Stimulated activated CD8-positive, alpha-beta memory T cell treated with anti-CD3 and anti-CD28 coated beads, Interleukin-7, amount 100 ng/mL, for 24 hours (primary cell): ENCODE measurements around the gene TMEM145.
"Not testable (repeated sequence)": the region's sequence is repeated elsewhere in the genome, so short reads cannot be mapped to it uniquely, and the experiment has no call there.

Source experiments
- DNase-seq: peaks from one replicate; pipeline ENCODE4 v3.0.0-alpha.2; 2020; ENCODE audit warnings: low read depth

TMEM145 gene

DNA sequence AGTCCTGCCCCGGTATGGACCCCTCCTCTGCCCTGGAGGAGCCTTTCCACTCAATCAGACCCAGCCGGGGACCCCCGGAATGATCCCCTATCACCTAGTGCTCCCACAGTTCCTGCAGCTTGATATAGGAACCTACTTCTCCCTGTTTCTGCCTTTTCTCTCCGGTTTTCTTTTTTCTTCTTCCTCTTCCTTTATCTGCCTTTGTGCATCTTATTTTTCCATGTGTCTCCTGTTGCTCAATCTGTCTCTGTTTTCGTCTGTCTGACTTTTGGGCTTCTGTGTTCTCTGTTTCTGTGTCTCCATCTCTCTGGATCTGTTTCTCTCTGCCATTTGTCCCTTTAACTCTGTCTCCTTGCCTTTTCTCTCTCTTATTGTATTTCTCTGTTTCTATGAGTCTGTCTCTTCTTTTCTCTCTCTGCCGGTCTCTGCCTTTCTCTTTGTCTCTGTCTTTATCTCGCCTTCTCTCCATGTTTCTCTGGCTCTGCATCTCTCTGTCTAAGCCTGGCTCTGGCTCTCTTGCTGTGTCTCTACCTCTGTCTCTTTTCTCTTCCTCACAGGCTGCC, 22.3 kb downstream of the TMEM145 start:
- DNase-seq: no peak

DNA sequence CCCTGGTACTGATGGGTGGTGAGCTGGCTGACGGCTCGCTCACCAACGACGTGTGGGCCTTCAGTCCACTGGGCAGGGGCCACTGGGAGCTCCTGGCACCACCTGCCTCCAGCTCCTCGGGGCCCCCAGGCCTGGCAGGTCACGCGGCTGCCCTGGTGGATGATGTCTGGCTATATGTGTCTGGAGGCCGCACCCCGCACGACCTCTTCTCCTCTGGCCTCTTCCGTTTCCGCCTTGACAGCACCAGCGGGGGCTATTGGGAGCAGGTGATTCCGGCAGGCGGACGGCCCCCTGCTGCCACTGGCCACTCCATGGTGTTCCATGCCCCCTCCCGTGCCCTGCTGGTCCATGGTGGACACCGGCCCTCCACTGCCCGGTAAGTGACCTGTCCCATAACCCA, 22.9 kb downstream of the TMEM145 start:
- no peak for DNase-seq

DNA sequence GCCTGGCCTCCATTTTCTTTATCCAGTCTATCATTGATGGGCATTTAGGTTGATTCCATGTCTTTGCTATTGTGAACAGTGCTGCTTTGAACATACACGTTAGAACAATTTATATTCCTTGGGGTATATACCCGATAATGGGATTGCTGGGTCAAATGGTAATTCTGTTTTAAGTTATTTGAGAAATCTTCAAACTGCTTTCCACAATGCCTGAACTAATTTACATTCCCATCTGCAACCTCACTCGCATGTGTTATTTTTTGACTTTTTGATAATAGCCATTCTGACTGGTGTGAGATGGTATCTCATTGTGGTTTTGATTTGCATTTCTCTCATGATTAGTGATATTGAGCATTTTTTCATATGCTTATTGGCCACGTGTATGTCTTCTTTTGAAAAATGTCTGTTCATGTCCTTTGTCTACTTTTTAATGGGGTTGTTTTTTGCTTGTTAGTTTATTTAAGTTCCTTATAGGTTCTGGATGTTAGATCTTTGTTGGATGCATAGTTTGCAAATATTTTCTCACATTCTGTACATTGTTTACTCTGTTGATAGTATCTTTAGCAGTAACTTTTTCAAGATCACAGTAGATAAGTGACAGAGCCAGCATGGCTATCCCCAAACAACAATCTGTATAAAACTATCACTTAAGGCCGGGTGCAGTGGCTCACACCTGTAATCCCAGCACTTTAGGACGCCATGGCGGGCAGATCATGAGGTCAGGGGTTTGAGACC, 26.2 kb downstream of the TMEM145 start:
- not testable (repeated sequence) for DNase-seq

DNA sequence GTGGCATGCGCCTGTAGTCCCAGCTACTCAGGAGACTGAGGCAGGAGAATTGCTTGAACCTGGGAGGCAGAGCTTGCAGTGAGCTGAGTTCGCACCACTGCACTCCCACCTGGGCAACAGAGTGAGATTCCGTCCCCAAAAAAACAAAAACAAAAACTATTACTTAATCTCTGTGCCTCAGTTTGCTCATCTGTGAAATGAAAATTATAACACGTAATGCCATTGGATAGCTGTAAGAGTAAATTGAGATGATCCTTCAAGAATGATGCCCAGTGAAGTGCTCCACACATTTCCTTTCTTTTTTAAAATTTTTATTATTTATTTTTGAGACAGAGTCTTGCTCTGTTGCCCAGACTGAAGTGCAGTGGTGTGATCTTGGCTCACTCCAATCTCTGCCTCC, 26.8 kb downstream of the TMEM145 start:
- DNase-seq: not testable (repeated sequence)

DNA sequence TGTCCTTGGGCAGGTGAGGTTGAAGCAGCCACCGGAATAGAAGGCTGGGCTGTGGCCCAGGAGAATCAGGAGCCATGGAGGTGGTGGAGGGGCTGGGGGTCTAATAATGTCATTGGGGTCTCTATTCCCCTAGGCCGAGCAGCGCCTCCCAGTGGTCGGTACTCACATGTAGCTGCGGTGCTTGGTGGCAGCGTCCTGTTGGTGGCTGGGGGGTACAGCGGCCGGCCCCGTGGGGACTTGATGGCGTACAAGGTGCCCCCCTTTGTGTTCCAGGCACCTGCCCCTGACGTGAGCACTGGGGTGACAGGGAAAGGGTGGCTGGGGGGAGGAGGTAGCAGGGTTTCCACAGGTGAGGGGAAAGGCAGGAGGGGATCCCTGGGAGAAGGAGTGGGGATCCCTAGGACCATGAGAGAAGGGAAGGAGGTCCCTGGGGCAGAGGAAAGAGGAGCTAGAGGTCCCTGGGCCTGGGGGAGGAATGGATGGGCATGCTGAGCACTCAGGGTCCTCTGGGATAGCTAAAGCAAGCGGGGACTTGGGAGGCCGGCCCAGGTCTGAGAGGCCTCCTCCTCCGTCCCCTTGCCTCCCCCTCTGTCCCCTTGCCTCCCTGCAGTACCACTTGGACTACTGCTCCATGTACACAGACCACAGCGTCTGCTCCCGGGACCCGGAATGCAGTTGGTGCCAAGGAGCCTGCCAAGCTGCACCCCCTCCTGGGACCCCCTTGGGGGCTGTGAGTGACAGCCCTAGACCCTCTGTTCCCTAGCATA, 30.4 kb downstream of the TMEM145 start:
- no peak for DNase-seq

DNA sequence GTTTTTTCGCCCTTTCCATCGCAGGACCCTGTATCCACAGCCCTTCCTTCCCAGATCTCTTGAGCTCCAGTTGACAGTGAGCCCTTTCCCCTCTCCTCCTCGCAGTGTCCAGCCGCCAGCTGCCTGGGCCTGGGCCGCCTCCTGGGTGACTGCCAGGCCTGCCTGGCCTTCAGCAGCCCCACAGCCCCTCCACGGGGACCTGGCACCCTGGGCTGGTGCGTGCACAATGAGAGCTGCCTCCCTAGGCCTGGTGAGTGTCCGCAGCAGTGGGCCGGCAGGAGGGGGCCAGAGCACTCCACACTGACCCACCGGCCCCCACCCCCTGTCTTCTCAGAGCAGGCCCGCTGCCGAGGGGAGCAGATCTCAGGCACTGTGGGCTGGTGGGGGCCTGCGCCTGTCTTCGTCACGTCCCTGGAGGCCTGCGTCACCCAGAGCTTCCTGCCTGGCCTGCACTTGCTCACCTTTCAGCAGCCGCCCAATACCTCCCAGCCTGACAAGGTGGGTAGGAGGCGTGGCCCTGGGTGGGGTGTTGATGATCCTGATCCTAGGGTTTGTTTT, 31.3 kb downstream of the TMEM145 start:
- no peak for DNase-seq

DNA sequence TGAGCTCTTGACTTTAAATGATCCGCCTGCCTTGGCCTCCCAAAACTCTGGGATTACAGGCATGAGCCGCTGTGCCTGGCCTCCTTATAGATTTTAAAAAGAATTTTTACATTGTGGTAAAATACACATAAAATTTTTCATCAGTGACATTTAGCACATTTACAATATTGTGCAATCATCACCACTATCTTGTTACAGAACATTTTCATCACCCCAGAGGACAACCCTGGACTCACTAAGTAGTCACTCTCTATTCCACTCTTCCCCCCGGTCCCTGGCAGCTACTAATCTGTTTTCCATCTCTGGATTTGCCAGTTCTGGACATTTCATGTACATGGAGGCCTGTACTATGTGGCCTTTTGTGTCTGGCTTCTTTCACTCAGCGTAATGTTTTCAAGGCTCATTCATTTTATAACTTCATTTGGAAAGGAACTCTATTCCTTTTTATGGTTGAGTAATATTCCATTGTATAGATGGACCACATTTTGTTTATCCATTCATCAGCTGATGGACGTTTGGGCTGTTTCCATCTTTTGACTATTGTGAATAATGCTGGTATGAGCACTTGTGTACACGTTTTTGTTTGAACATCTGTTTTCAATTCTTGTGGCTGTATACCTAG, 32.2 kb downstream of the TMEM145 start:
- no peak for DNase-seq

DNA sequence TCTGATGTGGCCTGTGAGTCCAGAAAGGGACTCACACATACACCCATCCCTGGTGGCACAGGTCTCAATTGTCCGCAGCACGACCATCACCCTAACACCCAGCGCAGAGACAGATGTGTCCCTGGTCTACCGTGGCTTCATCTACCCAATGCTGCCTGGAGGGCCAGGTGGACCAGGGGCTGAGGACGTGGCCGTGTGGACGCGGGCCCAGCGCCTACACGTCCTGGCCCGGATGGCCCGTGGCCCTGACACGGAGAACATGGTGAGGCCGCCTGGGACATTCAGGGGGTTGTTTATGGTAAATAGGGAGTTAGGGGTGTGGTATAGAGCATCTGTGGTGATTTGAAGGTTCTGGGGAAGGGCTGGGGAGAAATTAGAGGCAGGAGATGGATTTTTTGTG, 35.1 kb downstream of the TMEM145 start:
- DNase-seq: no peak

DNA sequence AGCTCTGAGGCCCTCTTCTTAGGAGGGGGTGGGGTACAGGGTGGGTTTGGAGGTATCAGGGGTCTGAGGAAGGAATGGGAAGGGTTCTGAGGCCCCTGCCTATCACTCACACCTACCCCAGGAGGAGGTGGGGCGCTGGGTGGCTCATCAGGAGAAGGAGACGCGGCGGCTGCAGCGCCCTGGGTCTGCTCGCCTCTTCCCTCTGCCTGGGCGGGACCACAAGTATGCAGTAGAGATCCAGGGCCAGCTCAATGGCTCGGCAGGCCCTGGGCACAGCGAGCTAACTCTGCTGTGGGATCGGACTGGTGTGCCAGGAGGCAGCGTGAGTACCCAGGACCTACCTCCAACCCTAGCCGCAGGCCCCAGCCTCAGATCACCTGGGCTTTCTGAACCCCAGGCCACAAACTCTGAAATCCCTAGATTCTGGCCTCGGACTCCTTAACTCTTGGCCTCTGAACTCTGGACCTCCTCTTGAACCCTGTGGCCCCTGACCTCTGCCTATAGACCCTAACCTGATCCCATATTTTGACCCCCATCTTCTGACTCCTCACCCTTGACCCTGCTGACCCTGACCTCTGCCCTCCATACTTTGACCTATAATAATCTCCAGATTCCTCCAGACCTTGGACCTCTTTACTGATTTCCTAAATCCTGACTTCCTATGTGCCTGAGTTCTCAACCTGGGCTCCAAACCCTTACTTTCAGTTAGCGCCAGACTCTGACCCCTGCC, 36.4 kb downstream of the TMEM145 start:
- no peak for DNase-seq

DNA sequence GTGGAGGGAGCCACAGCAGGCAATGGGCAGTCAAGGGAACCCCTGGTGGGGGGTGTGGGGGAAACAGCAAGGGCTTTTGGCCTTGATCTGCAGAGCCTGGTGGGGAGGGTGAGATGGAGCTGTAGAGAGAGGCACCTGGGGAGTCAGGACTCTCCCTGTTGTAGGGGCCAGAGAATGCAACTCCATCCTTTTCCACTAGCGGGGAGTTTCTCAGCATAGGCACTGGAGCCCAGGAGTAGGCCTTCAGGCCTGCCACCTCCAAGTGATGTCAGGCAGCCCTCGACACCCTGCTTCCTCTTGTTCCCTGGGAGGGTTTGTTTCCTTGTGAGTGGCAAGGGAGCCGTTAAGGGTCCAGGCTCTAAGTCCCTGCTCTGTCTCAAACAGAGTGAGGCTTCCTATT, 37.3 kb downstream of the TMEM145 start:
- no peak for DNase-seq

DNA sequence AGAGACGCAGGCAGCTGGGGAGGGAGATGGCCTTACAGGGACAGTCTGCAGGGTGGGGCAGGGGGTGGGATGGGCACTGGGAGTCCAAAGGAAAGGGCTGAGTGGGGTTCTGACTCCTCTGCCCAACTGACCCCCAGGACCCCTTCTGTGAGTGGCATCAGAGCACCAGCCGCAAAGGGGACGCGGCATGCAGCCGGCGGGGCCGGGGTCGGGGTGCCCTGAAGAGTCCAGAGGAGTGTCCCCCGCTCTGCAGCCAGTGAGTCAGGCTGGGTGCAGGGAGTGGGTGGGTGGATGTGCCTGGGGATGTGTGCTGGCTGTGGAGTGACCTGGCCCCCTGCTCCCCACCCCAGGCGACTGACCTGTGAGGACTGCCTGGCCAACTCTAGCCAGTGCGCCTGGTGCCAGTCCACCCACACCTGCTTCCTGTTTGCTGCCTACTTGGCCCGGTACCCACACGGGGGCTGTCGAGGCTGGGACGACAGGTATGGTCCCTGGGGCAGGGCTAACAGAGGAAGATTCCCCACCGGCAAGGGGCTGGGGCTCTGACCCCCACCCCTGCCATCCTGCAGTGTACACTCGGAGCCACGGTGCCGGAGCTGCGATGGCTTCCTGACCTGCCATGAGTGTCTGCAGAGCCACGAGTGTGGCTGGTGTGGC, 38.1 kb downstream of the TMEM145 start:
- DNase-seq: no peak

DNA sequence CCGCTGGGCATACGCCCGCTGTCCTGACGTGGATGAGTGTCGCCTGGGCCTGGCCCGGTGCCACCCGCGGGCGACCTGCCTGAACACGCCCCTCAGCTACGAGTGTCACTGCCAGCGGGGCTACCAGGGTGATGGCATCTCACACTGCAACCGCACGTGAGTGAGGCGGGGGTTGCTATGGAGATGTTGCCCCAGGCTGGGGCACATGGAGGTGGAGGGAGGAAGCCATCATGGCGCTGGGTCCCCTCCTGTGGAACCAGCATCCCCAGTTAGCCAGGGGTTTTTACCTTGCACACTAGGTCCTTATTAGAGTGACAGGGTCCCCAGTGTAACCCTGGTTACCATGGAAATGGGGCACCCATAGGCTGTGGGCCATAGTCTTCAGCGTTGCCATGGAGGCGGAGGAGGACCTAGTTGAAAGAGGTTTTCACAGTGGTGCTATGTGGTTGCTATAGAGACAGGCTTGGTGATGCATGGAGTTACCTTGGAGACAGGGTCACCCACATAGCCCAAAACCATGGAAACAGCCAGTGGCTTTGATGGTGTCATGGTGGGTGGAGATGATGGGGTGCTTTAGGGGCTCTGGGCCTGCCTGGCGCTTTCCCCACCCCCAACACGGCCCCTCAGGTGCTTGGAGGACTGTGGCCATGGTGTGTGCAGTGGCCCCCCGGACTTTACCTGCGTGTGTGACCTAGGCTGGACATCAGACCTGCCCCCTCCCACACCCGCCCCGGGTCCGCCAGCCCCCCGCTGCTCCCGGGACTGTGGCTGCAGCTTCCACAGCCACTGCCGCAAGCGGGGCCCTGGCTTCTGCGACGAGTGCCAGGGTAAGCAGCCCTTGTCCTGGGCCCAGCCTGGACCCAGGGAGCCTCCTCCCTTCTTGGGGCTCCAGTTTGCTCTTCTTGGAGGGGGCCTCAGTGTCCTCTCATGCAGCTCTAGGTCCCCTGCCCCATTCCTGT, 39.5 kb downstream of the TMEM145 start:
- DNase-seq: no peak

DNA sequence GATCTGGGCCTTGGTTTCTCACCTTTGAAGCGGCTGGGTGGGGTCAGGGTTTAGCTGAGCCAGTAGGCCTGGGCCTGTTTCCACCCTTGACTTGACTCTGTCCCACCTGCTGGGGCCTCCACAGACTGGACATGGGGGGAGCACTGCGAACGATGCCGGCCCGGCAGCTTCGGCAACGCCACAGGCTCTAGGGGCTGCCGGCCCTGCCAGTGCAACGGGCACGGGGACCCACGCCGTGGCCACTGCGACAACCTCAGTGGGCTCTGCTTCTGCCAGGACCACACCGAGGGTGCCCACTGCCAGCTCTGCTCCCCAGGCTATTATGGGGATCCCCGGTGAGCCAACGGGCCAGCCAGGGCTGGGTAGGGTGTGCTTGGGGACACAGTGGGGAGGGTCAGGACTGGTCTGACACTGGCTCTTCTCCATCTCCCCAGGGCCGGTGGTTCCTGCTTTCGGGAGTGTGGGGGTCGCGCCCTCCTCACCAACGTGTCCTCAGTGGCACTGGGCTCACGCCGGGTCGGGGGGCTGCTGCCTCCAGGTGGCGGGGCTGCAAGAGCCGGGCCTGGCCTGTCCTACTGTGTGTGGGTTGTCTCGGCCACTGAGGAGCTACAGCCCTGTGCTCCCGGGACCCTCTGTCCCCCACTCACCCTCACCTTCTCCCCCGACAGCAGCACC, 40.4 kb downstream of the TMEM145 start:
- no peak for DNase-seq

DNA sequence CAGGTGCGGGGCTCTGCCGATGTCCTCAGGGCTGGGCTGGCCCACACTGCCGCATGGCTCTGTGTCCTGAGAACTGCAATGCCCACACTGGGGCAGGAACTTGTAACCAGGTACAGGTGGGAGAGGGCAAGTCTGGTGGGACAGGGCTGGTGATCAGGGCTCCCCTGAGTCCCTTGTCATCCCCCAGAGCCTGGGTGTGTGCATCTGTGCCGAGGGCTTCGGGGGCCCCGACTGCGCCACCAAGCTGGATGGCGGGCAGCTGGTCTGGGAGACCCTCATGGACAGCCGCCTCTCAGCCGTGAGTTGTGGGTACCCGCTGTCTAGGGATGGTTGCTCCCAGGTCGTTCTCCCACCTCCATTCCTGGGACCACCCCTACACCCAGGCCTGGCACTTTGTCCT, 42.8 kb downstream of the TMEM145 start:
- DNase-seq: no peak

DNA sequence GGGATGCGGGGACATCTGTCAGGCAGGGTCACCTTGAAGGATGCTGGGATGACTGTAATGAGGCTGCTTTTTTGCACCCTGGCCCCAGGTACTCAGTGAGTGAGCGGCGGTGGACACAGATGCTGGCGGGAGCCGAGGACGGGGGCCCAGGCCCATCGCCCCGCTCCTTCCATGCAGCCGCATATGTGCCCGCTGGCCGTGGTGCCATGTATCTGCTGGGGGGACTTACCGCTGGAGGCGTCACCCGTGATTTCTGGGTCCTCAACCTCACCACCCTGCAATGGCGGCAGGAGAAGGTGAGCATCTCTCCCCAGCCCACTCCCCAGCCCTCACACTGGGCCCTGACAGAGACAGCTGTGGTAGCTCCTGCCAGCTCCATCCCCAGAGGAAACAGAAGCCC, 43.6 kb downstream of the TMEM145 start:
- no peak for DNase-seq

DNA sequence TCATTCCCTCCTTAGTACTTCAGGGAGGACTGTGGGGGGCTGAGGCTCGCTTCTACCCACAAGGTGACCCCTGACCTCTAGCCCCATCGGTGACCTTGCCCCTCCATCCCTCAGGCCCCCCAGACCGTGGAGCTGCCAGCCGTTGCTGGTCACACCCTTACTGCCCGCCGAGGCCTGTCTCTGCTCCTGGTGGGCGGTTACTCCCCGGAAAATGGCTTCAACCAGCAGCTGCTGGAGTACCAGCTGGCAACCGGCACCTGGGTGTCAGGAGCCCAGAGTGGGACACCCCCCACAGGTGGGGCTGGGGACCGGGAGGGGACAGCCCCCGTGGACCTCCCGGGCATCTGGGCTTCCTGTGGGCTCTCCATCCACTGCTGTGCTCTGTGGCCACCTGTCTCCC, 44.2 kb downstream of the TMEM145 start:
- DNase-seq: no peak

DNA sequence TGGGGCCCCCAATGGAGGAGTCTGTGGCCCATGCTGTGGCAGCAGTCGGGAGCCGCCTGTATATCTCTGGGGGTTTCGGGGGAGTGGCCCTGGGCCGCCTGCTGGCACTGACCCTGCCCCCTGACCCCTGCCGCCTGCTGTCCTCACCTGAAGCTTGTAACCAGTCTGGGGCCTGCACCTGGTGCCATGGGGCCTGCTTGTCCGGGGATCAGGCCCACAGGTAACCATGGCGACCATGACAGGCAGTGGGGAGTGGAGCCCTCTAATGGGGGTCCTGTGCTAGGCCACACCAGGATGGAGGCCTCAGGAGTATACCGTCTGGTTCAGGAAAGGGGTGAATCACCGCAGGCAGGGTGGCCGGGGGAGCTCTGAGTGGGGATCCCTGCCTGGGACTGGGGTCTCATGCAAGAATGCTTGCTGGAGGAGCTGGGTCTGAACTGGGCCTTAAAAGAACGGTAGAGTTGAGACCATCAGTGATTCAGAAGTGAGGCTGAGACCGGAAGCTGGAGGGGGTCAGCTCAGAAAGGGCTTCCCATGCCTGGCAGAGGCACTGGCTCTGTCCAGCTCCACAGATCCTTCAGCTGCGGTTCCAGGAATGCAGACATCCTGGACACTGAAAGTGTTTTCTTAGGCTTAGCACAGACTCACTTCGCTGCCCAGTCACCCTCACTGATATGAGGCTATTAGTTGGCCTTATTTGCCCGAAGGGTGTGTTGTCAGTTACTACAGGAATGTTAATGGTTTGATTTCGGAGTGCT, 47.9 kb downstream of the TMEM145 start:
- DNase-seq: no peak

DNA sequence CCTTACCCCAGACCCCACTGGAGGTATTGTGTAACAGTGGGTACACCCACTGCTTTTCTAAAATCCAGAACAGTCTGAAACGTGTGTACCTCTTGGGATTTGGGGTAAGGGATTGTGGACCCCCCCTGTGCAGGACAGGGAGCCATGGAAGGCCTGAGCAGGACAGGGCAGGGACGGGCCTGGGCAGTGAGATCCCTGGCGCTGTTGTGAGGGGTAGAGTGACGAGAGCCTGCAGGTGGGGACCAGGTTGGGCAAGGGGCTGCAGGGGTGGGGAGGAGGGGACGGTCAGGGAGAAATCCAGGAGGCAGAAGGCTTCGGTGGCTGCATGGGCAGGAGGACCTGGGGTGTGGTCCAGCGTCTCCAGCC, 48.4 kb downstream of the TMEM145 start:
- no peak for DNase-seq

DNA sequence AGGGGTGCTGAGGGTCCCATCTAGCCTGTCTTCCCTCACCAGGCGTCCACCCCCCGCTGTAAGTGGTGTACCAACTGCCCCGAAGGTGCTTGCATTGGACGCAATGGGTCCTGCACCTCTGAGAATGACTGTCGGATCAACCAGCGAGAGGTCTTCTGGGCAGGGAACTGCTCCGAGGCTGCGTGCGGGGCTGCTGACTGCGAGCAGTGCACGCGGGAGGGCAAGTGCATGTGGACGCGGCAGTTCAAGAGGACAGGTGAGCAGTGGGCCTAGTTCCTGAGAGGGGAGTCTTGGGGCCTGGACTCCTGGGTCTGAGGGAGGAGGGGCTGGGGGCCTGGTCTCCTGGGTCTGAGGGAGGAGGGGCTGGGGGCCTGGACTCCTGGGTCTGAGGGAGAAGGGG, 49.2 kb downstream of the TMEM145 start:
- no peak for DNase-seq
